Thyroid gland (tissue), 4 donors: ENCODE data around the gene FAM120A.
A peak's percentile ranks its signal among the peaks of the same experiment; 100 is the strongest.

Experiments
- CTCF ChIP-seq, 6 experiments: fragments of 200-600 bp in 3 of 6; fragments of 450-650 bp in 3 of 6; sonication (generic) in 3 of 6; IDR thresholded peaks; one replicate each; pipeline ENCODE4 v1.5.1; 2016 to 2019; ENCODE audit warnings: antibody characterized with exemption in 6 of 6, mild to moderate bottlenecking in 2 of 6, inconsistent platforms in 1 of 6, moderate library complexity in 1 of 6
- POLR2A ChIP-seq, 2 donors: fragments of 450-650 bp; IDR thresholded peaks; one replicate each; pipeline ENCODE4 v1.6.1; 2017; ENCODE audit warnings: antibody characterized with exemption in 2 of 2, mild to moderate bottlenecking in 2 of 2, moderate library complexity in 1 of 2

GRCh38 chr9:93587651-93588347 lies 136.3 kb downstream of the FAM120A start:
- no peak for TF ChIP-seq POLR2A (IDR thresholded peaks at IDR 0.05)
- peak in 3 of 6 experiments; percentile 27 to 33 (median 30) for TF ChIP-seq CTCF (IDR thresholded peaks at IDR 0.05)
